ENCODE results near the gene WFDC6. TPM values are rescaled to one million over a fixed set of nuclear protein-coding genes. Genes with fewer than 3 reads are reported as not detected.

Gene WFDC6
- total RNA-seq, 4 donors from 2014 or later = 1.6 TPM; not detected in 3

DNA sequence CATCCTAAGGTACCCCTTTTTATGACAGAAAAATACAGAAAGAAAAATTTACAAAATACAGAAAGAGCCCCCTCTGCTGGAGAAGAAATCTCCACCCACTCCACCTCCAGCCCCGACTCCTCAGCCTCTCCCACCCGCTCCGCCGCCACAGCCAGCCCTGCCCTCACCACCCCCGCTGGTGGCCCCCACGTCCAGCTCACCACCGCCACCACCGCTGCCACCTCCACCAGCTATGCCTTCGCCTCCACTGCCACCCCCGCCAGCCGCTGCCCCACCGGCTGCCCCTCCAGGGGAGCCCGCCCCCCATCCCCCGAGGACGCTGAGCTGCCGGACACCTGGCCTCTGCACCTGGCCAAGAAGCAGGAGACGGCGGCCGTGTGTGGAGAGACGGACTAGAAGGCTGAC, 52.0 kb downstream of the WFDC6 start:
- no peak for DNase-seq (ENCODE audit: low spot score in 2 of 2)
- H3K27me3 ChIP-seq = peaks cover 26% of the 10 kb centered on the region
- H3K4me1 ChIP-seq = no peaks in the 10 kb centered on the region
- H3K4me3 ChIP-seq = no peak overlapping the region
- no peaks in the 10 kb centered on the region for H3K9me3 ChIP-seq
- TF ChIP-seq EP300 (IDR thresholded peaks at IDR 0.05) (no peak), POLR2AphosphoS5 (IDR thresholded peaks at IDR 0.05) (no peak), POLR2A (IDR thresholded peaks at IDR 0.05) (no peak)
- TF ChIP-seq, protein P1, sequence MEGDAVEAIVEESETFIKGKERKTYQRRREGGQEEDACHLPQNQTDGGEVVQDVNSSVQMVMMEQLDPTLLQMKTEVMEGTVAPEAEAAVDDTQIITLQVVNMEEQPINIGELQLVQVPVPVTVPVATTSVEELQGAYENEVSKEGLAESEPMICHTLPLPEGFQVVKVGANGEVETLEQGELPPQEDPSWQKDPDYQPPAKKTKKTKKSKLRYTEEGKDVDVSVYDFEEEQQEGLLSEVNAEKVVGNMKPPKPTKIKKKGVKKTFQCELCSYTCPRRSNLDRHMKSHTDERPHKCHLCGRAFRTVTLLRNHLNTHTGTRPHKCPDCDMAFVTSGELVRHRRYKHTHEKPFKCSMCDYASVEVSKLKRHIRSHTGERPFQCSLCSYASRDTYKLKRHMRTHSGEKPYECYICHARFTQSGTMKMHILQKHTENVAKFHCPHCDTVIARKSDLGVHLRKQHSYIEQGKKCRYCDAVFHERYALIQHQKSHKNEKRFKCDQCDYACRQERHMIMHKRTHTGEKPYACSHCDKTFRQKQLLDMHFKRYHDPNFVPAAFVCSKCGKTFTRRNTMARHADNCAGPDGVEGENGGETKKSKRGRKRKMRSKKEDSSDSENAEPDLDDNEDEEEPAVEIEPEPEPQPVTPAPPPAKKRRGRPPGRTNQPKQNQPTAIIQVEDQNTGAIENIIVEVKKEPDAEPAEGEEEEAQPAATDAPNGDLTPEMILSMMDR (IDR thresholded peaks at IDR 0.05) = no peak
- 33% methylated on average over 20 of the region's 20 CpGs for WGBS
- no peak overlapping the region for H3K27ac ChIP-seq
- no peaks in the 10 kb centered on the region for H3K36me3 ChIP-seq

GRCh38 chr20:45485388-45485787, 53.9 kb downstream of the WFDC6 start:
- WGBS = 65% methylated on average over 4 of the region's 4 CpGs
- no peak overlapping the region for H3K27ac ChIP-seq
- DNase-seq (ENCODE audit: low spot score in 2 of 2) = no peak

DNA sequence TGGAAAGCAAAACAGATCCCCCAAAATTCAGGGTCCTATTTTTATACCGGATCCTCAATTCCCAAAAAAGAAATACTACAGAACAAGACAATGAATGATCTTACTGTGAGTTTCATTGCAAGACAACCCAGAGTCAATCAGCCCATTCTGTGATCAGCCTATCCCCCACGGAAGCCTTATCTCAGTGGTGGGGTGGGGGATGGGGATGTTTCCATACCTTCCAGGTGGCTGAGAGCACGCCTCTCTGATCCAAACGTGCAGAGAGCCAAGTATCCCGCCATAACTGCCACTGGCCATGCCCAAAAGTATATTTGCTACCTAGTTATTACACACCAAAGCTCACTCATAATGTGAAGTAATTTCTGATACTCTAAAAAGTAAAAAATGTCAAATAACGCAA, 54.6 kb downstream of the WFDC6 start:
- TF ChIP-seq EP300 (IDR thresholded peaks at IDR 0.05) (no peak), POLR2AphosphoS5 (IDR thresholded peaks at IDR 0.05) (no peak), POLR2A (IDR thresholded peaks at IDR 0.05) (no peak)
- TF ChIP-seq, protein P1 (IDR thresholded peaks at IDR 0.05) = no peak
- H3K27ac ChIP-seq = no peak overlapping the region
- WGBS = 38% methylated on average over 6 of the region's 6 CpGs
- no peaks in the 10 kb centered on the region for H3K36me3 ChIP-seq
- peaks cover 29% of the 10 kb centered on the region for H3K27me3 ChIP-seq
- H3K4me1 ChIP-seq = no peaks in the 10 kb centered on the region
- H3K4me3 ChIP-seq = no peak overlapping the region
- no peaks in the 10 kb centered on the region for H3K9me3 ChIP-seq
- no peak for DNase-seq (ENCODE audit: low spot score in 2 of 2)

More at GRCh38 chr20:45485388-45485787, 53.9 kb downstream of the WFDC6 start:
- H3K27me3 ChIP-seq = peaks cover 29% of the 10 kb centered on the region
- no peaks in the 10 kb centered on the region for H3K36me3 ChIP-seq
- no peak overlapping the region for H3K4me3 ChIP-seq
- TF ChIP-seq POLR2AphosphoS5 (IDR thresholded peaks at IDR 0.05) = no peak
- H3K9me3 ChIP-seq = no peaks in the 10 kb centered on the region
- H3K4me1 ChIP-seq = no peaks in the 10 kb centered on the region

Other genes with a start within 250 kb of the WFDC6 start
- not detected for gene RBPJL, start 232.6 kb downstream of the WFDC6 start, total RNA-seq
- gene MATN4, start 231.2 kb downstream of the WFDC6 start, total RNA-seq = 1 to 10 TPM in 1 of 4 donors, under 1 TPM in 2, not detected in 1; 0.25 to 1.5 (median 0.94) TPM
- gene SDC4, start 191.1 kb downstream of the WFDC6 start, total RNA-seq = 100 to 1,000 TPM; 156 to 255 (median 216) TPM
- gene SYS1, start 176.3 kb downstream of the WFDC6 start, total RNA-seq = 10 to 100 TPM; 30.9 to 49.5 (median 38.7) TPM
- under 1 TPM in 1 of 4 donors, not detected in 3; 0.32 TPM for gene TP53TG5, start 161.2 kb downstream of the WFDC6 start, total RNA-seq
- gene DBNDD2, start 131.2 kb downstream of the WFDC6 start, total RNA-seq = 10 to 100 TPM; 42.4 to 72.3 (median 49.7) TPM
- gene PIGT, start 123.3 kb downstream of the WFDC6 start, total RNA-seq = 10 to 100 TPM; 44.6 to 77.8 (median 51.8) TPM
- gene WFDC2, start 69.7 kb downstream of the WFDC6 start, total RNA-seq = 10 to 100 TPM; 29.6 to 58.0 (median 34.1) TPM
- gene SPINT3, start 23.9 kb downstream of the WFDC6 start, total RNA-seq = 1 to 10 TPM in 1 of 4 donors, not detected in 3; 3.2 TPM
- under 1 TPM in 1 of 4 donors, not detected in 3; 0.42 TPM for gene EPPIN, start 7.9 kb upstream of the WFDC6 start, total RNA-seq
- gene WFDC8, start 39.8 kb upstream of the WFDC6 start, total RNA-seq = not detected
- gene WFDC10A, start 90.3 kb upstream of the WFDC6 start, total RNA-seq = not detected
- not detected for gene WFDC9, start 91.8 kb upstream of the WFDC6 start, total RNA-seq
- gene WFDC11, start 130.8 kb upstream of the WFDC6 start, total RNA-seq = not detected
- gene WFDC13, start 162.6 kb upstream of the WFDC6 start, total RNA-seq = not detected
- gene WFDC10B, start 165.5 kb upstream of the WFDC6 start, total RNA-seq = not detected
- not detected for gene SPINT4, start 182.9 kb upstream of the WFDC6 start, total RNA-seq